ENCODE measurements around the gene PIP5K1C. TPM values are rescaled to one million over a fixed set of nuclear protein-coding genes. Genes with fewer than 3 reads are reported as not detected.

PIP5K1C gene
- total RNA-seq, 2 donors from 2014 or later = 11.5 to 13.5 TPM

- Mint-ChIP-seq H3K36me3 (peaks cover 0 to 13% of the 10 kb centered on the region in 2 donors), H3K9me3 (peaks cover 0 to 5% of the 10 kb centered on the region in 2 donors), H3K27ac (peak overlapping the region; percentile 39 to 65)
- DNase-seq (ENCODE audit: low spot score in 2 of 2) (no peak), ATAC-seq (peak; percentile 72 to 76)
Observed at GRCh38 chr19:3690551-3691371, 9.5 kb downstream of the PIP5K1C start.

GRCh38 chr19:3687774-3688706 is 12.2 kb downstream of the PIP5K1C start:
- ATAC-seq (peak; percentile 33 to 59), DNase-seq (ENCODE audit: low spot score in 2 of 2) (no peak)
- H3K36me3 Mint-ChIP-seq = peaks cover 0 to 33% of the 10 kb centered on the region in 2 donors
- peak overlapping the region in 1 of 2 donors; percentile 38 for H3K27ac Mint-ChIP-seq
- H3K9me3 Mint-ChIP-seq = peaks cover 0 to 5% of the 10 kb centered on the region in 2 donors

- peaks cover 0 to 5% of the 10 kb centered on the region in 2 donors for H3K9me3 Mint-ChIP-seq
- H3K27ac Mint-ChIP-seq = peak overlapping the region; percentile 15 to 78
- H3K36me3 Mint-ChIP-seq = peaks cover 0 to 33% of the 10 kb centered on the region in 2 donors
- DNase-seq (ENCODE audit: low spot score in 2 of 2) (no peak), ATAC-seq (peak in 1 of 2 donors; percentile 17)
Observed at GRCh38 chr19:3687393-3687773, 12.9 kb downstream of the PIP5K1C start.

- H3K27ac Mint-ChIP-seq = no peak overlapping the region
- no peaks in the 10 kb centered on the region for H3K9me3 Mint-ChIP-seq
- ATAC-seq (no peak), DNase-seq (ENCODE audit: low spot score in 2 of 2) (no peak)
- H3K36me3 Mint-ChIP-seq = peaks cover 0 to 21% of the 10 kb centered on the region in 2 donors
Observed at GRCh38 chr19:3684817-3685410, 15.4 kb downstream of the PIP5K1C start.

- ATAC-seq (peak in 1 of 2 donors; percentile 15), DNase-seq (ENCODE audit: low spot score in 2 of 2) (no peak)
- H3K27ac Mint-ChIP-seq = no peak overlapping the region
- no peaks in the 10 kb centered on the region for H3K9me3 Mint-ChIP-seq
- H3K36me3 Mint-ChIP-seq = peaks cover 0 to 21% of the 10 kb centered on the region in 2 donors
Observed at GRCh38 chr19:3684054-3684816, 16.0 kb downstream of the PIP5K1C start.

- no peak overlapping the region for H3K27ac Mint-ChIP-seq
- no peaks in the 10 kb centered on the region for H3K9me3 Mint-ChIP-seq
- no peak for DNase-seq (ENCODE audit: low spot score in 2 of 2)
- ATAC-seq = no peak
- peaks cover 0 to 21% of the 10 kb centered on the region in 2 donors for H3K36me3 Mint-ChIP-seq
Observed at GRCh38 chr19:3683405-3684053, 16.7 kb downstream of the PIP5K1C start.

GRCh38 chr19:3682741-3683404 is 17.4 kb downstream of the PIP5K1C start:
- H3K9me3 Mint-ChIP-seq = no peaks in the 10 kb centered on the region
- no peak for DNase-seq (ENCODE audit: low spot score in 2 of 2)
- H3K27ac Mint-ChIP-seq = no peak overlapping the region
- peaks cover 0 to 21% of the 10 kb centered on the region in 2 donors for H3K36me3 Mint-ChIP-seq
- ATAC-seq = no peak

- Mint-ChIP-seq H3K27ac (no peak overlapping the region), H3K36me3 (peaks cover 0 to 21% of the 10 kb centered on the region in 2 donors), H3K9me3 (no peaks in the 10 kb centered on the region)
- ATAC-seq (no peak), DNase-seq (ENCODE audit: low spot score in 2 of 2) (no peak)
Observed at GRCh38 chr19:3682286-3682685, 18.0 kb downstream of the PIP5K1C start.

- ATAC-seq (no peak), DNase-seq (ENCODE audit: low spot score in 2 of 2) (no peak)
- Mint-ChIP-seq H3K9me3 (no peaks in the 10 kb centered on the region), H3K36me3 (peaks cover 0 to 21% of the 10 kb centered on the region in 2 donors), H3K27ac (no peak overlapping the region)
Observed at GRCh38 chr19:3680939-3681338, 19.3 kb downstream of the PIP5K1C start.

- Mint-ChIP-seq H3K9me3 (no peaks in the 10 kb centered on the region), H3K36me3 (peaks cover 0 to 15% of the 10 kb centered on the region in 2 donors), H3K27ac (no peak overlapping the region)
- DNase-seq (ENCODE audit: low spot score in 2 of 2) (no peak), ATAC-seq (no peak)
Observed at GRCh38 chr19:3679581-3679980, 20.7 kb downstream of the PIP5K1C start.

- Mint-ChIP-seq H3K36me3 (peaks cover 0 to 11% of the 10 kb centered on the region in 2 donors), H3K27ac (no peak overlapping the region), H3K9me3 (no peaks in the 10 kb centered on the region)
- no peak for ATAC-seq
- DNase-seq (ENCODE audit: low spot score in 2 of 2) = no peak
Observed at GRCh38 chr19:3679138-3679537, 21.1 kb downstream of the PIP5K1C start.

GRCh38 chr19:3678188-3678587 is 22.1 kb downstream of the PIP5K1C start:
- ATAC-seq = no peak
- Mint-ChIP-seq H3K36me3 (peaks cover 0 to 1% of the 10 kb centered on the region in 2 donors), H3K27ac (no peak overlapping the region), H3K9me3 (no peaks in the 10 kb centered on the region)
- no peak for DNase-seq (ENCODE audit: low spot score in 2 of 2)

- no peak overlapping the region for H3K27ac Mint-ChIP-seq
- DNase-seq (ENCODE audit: low spot score in 2 of 2) (no peak), ATAC-seq (no peak)
- H3K36me3 Mint-ChIP-seq = no peaks in the 10 kb centered on the region
- H3K9me3 Mint-ChIP-seq = no peaks in the 10 kb centered on the region
Observed at GRCh38 chr19:3674784-3675543, 25.3 kb downstream of the PIP5K1C start.

- Mint-ChIP-seq H3K27ac (peak overlapping the region in 1 of 2 donors; percentile 39), H3K36me3 (no peaks in the 10 kb centered on the region), H3K9me3 (no peaks in the 10 kb centered on the region)
- DNase-seq (ENCODE audit: low spot score in 2 of 2) (no peak), ATAC-seq (no peak)
Observed at GRCh38 chr19:3673506-3674439, 26.5 kb downstream of the PIP5K1C start.
